Activated effector memory CD4-positive, alpha-beta T cell treated with anti-CD3 and anti-CD28 coated beads, Interleukin-2, amount 50 U/mL, for 16 hours (primary cell): ENCODE measurements around the gene PLS3.
"Not testable (repeated sequence)": the region's sequence is repeated elsewhere in the genome, so short reads cannot be mapped to it uniquely, and the experiment has no call there.

Experiments
- DNase-seq: peaks from one replicate; pipeline ENCODE4 v3.0.0-alpha.2; 2020

Gene PLS3

DNA sequence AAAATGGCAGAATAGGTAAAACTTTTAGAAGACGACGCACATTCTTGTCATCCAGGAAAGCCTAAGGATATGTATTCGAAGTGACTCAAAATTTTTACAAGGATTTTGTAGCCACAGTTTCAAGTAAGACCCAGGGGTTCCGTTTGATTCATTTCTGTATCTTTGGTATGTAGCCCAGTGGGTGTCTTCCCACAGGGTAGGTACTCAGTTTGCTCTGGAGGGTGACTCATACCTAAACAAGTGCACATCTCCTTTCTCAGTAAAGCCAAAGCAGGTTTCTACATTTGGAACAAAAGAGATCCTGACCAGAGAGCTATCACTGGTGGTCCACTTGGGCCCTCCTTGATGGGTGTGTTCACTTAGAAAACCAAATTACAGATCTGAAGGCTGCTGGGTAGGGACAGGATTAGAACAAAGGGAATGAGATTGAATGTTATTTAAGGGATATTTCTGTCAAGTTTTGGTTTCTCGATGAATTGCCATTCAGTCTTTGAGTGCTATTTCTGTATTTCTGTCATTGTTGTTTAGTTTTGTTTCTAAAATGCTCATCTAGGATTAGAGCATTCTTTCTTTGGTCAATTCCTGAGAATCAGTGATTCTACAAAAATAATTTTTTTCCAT lies 56.1 kb downstream of the PLS3 start:
- DNase-seq, result no peak

DNA sequence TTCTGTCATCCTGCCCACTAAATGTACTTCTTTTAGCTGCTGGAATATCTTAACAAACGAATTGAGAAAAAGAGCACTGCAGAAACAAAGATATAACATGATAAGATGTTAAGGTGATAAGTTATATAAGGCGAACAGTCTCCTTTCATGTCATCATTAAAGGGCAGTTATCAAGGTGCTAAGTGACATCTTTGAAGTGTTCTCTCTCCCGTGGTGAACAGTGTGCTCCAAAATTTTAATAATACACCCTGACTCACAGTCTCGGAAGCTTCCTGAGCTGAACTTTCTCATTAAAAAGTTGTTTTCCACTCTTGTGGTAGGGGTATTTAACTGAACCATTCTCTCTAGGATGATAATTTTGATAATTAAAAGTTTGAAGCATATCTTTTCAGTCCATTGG lies 61.6 kb downstream of the PLS3 start:
- no peak for DNase-seq

DNA sequence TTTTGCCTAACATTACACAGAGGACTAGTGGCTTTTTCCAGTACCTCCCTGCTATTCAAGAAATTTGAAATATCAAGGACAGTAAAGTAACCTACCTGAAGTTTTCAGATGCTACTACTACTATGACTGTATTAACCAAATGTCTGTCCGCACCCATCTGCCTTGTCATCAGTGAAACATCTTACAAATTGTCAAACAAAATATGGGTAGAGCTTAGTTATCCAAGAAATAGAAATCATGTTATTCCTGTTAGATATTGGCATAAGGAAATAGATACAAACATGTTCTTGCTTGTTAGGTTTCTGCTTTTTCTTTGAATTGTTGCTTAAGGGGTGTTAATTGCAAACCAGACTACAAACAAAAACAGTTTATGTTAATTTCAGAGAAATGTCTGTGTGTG lies 63.9 kb downstream of the PLS3 start:
- no peak for DNase-seq

DNA sequence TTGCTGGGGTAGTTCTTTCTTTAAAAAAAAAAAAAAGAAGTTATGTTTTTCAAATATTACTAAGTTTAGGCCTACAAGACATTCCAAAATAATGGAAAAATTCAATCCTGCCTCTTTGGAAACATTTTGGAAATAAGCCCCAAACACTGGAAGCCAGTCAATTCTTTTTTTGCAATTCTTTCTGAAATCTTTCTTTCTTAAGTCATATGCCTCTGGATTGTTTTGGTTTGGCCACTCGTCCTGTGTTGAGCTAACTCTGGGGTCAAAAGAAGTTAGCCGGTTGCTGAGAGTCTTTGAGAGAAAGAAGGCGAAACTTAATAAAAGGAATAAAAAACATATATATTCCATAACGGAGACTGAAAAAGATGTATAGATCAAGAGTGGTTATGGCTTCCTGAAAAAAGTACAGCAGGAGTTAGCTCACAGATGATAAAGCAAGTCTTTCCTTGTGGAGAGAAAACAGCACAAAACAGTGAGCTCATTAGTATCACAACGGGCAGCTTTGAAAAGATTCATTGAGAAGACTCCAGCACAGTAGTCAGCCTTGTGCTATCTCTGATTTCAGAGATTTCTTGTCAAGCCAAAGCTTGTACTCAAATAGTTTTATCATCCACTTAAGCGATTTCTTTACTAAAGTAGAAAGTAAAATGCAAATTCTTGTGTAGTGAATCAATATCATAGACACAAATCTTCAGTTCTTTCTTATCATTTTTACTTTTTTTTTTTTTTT lies 64.8 kb downstream of the PLS3 start:
- DNase-seq, result no peak

DNA sequence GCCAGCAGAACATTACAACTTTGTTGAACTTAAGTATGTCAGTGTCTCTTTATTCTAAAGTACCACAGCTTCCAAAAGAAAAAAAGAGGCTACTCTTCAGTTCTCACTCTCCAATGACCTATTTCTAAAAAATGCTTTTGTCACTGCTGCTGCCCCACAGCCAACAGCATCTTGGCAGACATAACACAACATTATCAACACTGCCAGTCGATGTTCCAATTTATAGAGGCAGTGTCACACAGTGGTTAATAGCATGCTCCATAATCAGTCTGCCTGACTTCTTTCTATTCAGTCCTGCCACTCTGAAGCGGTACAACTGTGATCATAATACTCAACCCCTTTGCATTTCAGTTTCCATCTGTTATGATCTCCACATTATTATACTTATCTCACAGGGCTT lies 69.2 kb downstream of the PLS3 start:
- no peak for DNase-seq

DNA sequence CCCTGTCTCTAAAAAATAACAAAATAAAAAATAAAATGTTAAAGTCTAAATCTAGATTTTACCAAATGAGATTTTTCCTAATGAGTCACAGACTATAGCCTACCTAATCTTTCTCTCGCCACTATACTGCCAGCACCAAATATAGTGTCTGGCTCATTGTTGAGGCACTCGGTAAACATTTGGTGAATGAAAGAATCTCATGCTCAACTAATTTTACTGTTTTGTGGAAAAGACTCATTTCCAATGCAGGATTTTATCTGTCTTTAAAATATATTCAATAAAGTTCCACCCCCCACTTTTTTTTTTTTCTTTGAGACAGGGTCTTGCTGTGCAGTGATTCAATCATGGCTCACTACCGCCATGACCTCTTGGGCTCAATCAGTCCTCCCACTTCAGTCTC lies 71.5 kb downstream of the PLS3 start:
- DNase-seq, result no peak

DNA sequence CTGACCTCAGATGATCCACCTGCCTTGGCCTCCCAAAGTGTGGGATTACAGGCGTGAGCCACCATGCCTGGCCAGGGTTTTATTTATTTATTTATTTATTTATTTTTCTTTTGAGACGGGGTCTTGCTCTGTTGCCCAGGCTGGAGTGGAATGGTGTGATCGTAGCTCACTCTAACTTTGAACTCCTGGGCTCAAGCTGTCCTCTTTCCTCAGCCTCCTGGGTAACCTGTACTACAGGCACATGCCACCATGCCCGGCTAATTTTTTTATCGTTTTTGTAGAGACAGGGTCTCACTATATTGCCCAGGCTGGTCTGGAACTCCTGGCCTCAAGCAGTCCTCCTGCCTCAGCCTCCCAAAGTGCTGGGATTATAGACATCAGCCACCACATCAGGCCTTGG lies 72.4 kb downstream of the PLS3 start:
- DNase-seq, result not testable (repeated sequence)

DNA sequence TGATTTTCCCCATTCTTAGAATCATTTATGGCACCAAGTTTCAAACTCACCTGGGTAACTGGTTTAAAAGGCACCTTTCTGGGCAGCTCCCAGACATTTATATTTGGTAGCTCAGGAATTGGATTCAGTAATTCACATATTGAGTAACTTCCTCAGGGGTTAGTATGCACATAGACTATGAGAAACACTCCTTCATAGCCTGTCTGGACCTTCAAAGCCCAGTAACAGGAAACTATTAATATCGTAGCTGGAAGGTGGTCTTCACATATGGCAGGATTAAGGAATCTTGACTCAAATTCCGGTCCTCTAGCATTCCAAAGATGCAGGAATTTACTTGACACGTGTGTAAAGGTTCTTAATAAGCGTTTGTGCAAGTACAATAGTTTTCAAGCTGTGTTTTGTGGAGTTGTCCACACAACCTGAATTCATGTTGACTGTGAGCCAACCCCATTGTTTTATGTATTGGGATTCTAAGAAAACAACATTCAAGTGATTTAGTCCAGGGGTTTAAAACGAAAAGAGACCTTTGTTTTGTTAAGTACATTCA lies 78.4 kb downstream of the PLS3 start:
- DNase-seq, result no peak

DNA sequence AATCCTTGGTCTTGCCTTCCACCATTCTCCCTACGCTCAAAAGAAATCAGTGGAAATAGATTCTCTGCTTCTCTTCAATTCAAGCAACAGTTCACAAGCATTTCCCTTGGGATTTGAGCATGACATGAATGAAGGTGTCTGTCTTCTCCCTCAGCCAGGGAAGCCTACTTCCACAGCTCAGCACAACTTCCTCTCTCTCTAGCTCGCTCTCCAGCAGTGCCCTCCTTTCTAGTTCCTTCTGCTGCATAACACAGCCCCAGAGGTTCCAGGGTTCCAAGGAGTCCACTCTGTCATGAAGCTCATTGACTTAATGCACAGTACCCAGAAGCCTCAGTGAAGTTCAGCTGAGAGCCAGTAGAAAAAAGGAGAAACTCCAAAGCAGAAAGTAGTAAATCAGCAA lies 81.3 kb downstream of the PLS3 start:
- no peak for DNase-seq

DNA sequence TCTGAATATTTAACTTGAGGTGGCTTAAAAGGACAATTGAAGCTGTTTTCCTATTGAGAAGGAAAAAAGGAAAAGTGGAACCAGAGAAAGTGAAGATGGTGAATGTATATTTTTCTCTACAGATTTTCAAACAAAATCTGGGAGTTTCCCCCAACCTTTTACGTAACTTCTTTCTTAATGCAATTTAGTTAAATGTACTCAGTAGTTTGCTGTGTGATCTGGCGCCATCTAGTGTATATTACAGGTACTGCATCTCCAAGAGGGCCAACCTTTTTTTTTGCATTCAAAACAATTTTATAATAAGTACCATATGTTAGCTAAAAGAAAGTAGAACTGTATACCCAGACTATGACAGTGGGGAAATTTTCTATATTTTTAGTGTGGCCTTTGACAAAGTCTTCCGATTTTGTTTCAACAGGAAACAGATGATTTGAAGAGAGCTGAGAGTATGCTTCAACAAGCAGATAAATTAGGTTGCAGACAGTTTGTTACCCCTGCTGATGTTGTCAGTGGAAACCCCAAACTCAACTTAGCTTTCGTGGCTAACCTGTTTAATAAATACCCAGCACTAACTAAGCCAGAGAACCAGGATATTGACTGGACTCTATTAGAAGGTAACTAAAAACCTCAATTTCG lies 82.0 kb downstream of the PLS3 start:
- no peak for DNase-seq

DNA sequence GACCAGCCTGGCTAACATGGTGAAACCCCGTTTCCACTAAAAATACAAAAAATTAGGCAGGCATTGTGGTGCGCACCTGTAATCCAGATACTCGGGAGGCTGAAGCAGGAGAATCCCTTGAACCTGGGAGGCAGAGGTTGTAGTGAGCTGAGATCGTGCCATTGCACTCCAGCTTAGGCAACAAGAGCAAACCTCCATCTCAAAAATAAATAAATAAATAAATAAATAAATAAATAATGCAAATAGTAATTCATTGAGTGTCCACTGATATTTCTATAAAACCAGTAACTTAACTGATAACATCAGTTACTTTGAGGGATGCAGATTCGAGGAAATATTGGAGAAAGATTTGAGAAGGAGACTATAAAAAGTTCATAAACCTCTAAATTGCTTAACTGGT lies 83.4 kb downstream of the PLS3 start:
- DNase-seq, result not testable (repeated sequence)

DNA sequence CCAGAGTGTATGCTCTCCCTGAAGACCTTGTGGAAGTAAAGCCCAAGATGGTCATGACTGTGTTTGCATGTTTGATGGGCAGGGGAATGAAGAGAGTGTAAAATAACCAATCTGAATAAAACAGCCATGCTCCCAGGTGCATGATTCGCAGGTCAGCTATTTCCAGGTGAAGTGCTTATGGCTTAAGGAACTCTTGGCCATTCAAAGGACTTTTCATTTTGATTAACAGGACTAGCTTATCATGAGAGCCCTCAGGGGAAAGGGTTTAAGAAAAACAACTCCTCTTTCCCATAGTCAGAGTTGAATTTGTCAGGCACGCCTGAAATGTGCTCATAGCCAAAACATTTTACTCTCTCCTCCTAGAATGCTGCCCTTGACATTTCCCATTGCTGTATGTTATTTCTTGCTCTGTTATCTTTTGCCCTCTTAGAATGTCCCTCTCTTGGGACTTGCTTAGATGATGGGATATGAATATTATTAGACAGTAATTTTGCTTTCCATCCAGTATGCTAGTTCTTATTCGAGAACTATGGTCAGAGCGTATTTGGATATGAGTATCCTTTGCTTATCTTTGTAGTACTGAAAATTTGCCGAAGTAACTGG lies 88.6 kb downstream of the PLS3 start:
- DNase-seq, result no peak

DNA sequence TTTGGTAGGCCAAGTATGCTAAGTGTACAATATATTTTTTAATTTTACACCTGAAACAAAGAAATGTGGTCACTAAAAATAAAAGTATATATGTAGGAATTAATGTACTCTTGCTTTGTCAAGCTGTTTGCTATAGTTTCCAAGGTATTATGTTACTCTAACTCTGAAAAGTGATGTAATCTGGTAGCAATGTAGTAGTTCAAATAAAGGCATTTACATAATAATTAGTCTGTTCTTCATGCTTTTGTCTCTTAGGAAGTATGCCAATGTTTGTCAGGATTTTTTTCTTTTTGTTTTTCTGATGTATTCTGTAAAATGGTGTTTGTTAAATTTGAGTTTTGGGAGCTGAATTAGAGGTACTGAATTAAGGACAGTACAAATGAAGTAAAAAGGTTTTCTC lies 89.5 kb downstream of the PLS3 start:
- no peak for DNase-seq

DNA sequence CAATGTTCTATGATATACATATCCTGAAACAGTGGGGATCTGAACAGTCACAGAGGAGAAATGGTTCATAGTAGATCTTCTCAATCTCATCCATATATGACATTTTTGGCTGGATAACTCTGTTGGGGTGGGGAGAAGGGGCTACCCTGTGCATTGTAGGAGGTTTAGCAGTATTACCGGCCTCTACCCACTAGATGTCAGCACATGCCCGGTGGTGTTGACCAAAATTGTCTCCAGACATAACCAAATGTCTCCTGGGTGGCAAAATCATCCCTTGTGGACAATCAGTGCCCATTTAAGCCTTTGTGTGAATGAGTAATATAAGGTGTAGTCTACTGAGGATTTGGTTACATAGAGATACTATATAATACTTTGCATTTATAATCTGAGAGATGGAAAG lies 89.9 kb downstream of the PLS3 start:
- no peak for DNase-seq

DNA sequence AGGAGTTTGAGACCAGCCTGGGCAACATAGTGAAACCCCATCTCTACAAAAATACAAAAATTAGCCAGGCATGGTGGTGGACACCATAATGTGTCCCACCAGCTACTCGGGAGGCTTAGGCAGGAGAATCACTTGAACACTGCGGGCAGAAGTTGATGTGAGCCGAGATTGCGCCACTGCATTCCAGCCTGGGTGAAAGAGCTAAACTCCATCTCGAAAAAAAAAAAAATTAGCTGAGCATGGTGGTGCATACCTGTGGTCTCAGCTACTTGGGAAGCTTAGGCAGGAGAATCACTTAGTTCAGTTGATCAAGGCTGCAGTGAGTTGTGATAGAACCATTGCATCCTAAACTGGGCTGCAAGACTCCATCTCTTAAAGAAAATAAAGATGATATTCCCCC lies 91.2 kb downstream of the PLS3 start:
- no peak for DNase-seq

DNA sequence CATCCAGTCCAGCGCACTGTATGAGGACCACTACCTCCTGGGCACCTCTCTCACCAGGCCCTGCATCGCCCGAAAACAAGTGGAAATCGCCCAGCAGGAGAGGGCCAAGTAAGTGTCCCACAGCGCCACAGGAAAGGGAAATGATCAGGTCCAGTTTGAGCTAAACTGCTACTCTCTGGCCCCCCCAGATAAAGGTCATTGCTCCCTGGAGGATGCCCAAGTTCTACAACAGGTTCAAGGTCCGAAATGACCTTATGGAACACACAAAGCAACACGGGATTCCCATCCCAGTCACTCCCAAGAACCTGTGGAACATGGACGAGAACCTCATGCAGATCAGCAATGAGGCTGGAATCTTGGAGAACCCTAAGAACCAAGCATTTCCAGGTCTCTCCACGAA lies 104.1 kb downstream of the PLS3 start:
- DNase-seq, result no peak

DNA sequence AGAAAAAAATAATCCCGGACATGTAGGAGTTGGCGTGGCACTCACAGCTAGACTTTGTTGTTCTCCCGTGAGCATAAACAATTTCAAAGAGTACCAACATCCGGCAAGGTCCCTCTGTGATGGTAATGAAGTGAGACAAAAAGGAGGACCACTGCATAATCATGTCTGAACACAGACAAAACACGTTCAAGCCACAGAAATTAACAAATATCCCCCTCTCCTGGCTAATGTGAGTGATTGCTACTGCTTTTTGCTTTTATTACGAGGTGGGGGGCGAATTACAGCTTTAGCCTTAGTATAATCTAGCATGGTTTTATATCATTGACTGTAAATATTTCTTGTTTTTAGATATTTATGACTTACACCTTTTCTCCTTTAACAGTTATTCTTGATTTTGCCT lies 118.5 kb downstream of the PLS3 start:
- no peak for DNase-seq

DNA sequence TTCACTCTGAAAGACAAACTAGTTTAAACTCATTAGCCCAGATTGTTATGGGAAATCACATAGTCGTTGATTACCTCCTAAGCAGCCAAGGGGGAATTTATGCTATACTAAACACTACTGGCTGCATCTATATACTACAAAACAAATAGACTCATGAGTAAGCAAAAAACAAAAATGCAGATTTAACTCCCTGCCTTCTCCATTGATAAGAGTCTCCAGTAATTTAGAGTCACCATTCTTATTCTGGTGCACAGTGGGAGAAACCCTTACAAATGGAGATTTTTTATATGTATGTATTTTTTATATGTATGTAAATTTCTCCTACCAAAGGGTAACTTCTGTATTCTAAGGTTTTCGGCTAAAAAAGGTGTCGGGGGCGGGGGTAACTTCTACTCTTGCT lies 126.6 kb downstream of the PLS3 start:
- no peak for DNase-seq

DNA sequence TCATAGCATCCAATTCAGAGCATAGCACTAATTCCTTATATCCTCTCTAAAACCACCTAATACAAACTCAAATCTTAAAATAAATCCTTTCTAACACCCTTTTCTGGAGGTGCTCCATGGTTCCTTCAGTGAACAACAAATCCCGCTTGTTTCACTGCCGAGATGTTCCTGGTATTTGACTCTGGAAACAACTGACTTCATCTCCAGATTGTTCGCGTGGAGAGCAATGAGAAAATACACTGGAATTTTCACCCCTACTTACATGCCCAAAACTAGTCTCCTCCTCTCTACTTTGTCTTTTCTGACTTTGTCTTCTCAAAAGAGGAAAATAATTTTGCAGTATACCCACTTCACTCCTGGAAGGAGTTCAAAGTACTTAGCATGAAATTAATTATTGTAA lies 129.0 kb downstream of the PLS3 start:
- DNase-seq, result no peak

DNA sequence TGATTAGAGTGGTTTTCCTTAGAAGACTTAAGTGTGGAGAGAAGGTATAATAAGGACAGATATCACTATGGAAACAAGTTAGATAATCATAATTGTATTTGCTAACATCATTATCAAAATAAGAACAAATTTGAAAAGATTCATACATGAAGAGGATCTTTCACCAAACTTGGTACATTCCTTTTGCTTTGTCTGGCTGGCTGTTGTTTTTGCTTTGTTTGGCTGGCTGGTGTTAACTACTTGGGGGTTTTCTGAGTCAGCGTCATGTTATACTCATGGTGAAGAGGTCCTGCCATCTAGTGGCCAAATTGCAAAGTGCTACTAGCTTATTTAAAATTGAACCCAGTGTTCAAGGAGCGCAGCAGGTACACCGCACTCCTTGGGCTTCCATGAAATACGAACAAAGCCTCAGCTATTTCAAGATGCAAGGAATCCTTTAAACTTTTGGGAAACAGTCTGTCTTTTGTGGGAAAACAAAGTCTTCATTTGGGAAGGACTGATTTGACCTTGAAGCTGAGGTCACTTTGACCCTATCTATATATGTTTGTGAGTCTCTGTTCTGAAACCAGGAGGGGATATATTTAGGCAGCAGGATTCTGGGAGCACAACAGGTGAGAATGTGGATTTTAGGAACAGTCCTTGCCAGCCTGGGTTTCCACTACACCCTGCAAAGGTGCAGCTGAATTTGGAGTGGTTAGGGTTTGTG lies 129.7 kb downstream of the PLS3 start:
- no peak for DNase-seq

DNA sequence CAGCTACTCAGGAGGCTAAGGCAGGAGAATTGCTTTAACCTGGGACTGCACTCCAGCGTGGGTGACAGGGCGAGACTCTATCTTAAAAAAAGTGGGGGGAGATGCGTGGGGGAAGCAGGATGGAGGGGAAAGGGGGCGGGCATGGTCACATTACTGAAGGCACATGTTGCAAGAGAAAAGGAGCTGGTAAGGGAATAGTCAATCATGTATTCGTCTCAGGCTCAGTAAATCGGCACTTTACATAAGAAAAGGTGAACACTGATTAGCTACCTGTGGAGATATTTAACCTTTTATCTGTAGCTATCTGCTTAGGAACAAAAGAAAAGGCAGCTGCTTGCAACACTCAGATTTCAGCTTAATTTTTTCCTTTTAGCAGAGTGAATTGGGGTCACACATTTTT lies 132.5 kb downstream of the PLS3 start:
- DNase-seq, result no peak

DNA sequence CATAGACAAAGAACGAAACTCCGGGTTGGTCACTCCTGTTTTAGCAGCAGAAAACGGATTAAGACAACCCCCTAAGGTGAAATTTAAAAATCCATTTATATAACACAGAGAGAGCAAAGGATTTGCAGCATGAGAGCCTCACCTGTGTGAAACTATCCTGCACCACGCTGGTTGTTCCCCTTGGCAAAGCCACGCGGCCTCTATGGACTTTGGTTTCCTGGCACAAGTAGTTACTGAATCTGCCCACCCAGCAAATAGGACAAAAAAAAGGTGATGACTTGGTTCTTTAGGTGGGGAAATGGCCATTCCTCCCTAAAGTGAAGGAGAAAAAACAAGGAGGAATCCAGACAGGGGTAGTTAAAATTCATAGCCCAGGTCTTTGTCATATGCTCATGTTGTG lies 133.1 kb downstream of the PLS3 start:
- DNase-seq, result no peak

DNA sequence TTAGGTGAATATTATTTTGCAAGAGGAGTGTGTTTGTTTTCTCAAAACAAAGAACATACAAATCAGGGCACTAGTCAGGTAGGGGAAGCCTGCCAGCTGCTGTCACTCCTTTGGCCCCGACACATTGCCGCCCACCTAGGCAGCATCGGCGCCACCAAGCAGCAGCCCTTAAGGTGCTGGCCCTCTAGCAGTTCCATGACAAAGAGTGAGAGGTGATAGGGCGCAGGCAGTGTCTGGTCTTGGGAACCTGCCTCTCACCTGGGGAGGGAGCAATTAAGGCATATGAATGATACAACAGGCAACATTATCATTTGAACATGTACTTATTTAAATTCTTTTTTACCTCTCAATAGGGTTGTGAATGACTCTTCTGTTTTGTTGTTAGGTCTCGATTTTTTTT lies 135.1 kb downstream of the PLS3 start:
- no peak for DNase-seq
